ENCODE results near the gene CTRB2.

GRCh38 chr16:75230471-75231110 lies 23.6 kb upstream of the CTRB2 start:
- TF ChIP-seq, protein P1, sequence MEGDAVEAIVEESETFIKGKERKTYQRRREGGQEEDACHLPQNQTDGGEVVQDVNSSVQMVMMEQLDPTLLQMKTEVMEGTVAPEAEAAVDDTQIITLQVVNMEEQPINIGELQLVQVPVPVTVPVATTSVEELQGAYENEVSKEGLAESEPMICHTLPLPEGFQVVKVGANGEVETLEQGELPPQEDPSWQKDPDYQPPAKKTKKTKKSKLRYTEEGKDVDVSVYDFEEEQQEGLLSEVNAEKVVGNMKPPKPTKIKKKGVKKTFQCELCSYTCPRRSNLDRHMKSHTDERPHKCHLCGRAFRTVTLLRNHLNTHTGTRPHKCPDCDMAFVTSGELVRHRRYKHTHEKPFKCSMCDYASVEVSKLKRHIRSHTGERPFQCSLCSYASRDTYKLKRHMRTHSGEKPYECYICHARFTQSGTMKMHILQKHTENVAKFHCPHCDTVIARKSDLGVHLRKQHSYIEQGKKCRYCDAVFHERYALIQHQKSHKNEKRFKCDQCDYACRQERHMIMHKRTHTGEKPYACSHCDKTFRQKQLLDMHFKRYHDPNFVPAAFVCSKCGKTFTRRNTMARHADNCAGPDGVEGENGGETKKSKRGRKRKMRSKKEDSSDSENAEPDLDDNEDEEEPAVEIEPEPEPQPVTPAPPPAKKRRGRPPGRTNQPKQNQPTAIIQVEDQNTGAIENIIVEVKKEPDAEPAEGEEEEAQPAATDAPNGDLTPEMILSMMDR (IDR thresholded peaks at IDR 0.05) = no peak
- TF ChIP-seq EZH2 (IDR thresholded peaks at IDR 0.05) = no peak

All from neural progenitor cell (in vitro differentiated cells).